Measurements from ENCODE around the gene CELA3B.
A peak's percentile ranks its signal among the peaks of the same experiment; 100 is the strongest.

CELA3B gene

DNA sequence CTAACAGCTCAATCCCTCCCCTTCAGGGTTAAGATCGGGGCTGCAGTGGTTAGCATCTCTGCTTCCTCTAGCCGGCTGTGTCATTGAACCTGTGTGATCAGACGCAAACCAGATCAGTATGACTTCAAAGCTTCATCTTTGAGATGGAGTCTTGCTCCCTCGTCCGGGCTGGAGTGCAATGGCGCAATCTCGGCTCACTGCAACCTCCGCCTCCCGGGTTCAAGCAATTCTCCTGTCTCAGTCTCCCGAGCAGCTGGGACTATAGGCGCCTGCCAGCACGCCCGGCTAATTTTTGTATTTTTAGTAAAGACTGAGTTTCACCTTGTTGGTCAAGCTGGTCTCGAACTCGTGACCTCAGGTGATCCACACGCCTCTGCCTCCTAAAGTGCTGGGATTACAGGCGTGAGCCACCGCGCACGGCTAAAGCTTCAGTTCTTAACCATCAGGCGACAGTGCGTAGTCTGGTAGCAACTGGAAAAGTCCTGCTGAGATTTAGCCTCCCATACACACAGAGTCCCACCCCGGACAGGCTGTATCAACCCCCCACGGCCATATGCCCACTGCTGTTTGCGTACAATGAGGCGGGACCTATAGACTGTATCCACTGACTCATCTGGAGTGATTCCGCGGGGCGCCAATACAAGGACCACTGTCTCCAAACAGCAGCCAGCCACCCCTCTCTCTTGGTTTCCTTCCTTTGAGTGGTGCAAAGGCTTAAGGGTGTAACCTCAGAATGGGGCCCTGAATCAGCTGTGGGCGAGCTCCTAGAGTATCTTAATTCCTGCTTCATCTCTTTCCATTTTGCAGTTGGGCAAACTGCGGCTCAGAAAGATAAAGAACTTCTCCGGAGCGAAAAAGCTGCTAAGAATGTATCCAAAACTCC is 47.9 kb downstream of the CELA3B start (continued):
- TF ChIP-seq, protein P1, sequence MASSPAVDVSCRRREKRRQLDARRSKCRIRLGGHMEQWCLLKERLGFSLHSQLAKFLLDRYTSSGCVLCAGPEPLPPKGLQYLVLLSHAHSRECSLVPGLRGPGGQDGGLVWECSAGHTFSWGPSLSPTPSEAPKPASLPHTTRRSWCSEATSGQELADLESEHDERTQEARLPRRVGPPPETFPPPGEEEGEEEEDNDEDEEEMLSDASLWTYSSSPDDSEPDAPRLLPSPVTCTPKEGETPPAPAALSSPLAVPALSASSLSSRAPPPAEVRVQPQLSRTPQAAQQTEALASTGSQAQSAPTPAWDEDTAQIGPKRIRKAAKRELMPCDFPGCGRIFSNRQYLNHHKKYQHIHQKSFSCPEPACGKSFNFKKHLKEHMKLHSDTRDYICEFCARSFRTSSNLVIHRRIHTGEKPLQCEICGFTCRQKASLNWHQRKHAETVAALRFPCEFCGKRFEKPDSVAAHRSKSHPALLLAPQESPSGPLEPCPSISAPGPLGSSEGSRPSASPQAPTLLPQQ (tag by site-specific recombination; IDR thresholded peaks at IDR 0.05) = no peak
- peak; percentile 62; the same call in 1 of the 2 replicates for TF ChIP-seq SCRT2 (tag by site-specific recombination; IDR thresholded peaks at IDR 0.05)
- TF ChIP-seq, protein P2, sequence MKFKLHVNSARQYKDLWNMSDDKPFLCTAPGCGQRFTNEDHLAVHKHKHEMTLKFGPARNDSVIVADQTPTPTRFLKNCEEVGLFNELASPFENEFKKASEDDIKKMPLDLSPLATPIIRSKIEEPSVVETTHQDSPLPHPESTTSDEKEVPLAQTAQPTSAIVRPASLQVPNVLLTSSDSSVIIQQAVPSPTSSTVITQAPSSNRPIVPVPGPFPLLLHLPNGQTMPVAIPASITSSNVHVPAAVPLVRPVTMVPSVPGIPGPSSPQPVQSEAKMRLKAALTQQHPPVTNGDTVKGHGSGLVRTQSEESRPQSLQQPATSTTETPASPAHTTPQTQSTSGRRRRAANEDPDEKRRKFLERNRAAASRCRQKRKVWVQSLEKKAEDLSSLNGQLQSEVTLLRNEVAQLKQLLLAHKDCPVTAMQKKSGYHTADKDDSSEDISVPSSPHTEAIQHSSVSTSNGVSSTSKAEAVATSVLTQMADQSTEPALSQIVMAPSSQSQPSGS (tag by site-specific recombination; IDR thresholded peaks at IDR 0.05; ENCODE audit: low read depth) = no peak
- TF ChIP-seq ZSCAN30 (tag by site-specific recombination; IDR thresholded peaks at IDR 0.05) = 0 out of 2 replicates have a peak, but pooled peaks have one; percentile 5
- TF ChIP-seq GLIS2 (tag by site-specific recombination; IDR thresholded peaks at IDR 0.05) = peak; percentile 91
- TF ChIP-seq, protein P3, sequence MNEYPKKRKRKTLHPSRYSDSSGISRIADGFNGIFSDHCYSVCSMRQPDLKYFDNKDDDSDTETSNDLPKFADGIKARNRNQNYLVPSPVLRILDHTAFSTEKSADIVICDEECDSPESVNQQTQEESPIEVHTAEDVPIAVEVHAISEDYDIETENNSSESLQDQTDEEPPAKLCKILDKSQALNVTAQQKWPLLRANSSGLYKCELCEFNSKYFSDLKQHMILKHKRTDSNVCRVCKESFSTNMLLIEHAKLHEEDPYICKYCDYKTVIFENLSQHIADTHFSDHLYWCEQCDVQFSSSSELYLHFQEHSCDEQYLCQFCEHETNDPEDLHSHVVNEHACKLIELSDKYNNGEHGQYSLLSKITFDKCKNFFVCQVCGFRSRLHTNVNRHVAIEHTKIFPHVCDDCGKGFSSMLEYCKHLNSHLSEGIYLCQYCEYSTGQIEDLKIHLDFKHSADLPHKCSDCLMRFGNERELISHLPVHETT (tag by site-specific recombination; IDR thresholded peaks at IDR 0.05) = peak; percentile 67
- TF ChIP-seq, protein P4, sequence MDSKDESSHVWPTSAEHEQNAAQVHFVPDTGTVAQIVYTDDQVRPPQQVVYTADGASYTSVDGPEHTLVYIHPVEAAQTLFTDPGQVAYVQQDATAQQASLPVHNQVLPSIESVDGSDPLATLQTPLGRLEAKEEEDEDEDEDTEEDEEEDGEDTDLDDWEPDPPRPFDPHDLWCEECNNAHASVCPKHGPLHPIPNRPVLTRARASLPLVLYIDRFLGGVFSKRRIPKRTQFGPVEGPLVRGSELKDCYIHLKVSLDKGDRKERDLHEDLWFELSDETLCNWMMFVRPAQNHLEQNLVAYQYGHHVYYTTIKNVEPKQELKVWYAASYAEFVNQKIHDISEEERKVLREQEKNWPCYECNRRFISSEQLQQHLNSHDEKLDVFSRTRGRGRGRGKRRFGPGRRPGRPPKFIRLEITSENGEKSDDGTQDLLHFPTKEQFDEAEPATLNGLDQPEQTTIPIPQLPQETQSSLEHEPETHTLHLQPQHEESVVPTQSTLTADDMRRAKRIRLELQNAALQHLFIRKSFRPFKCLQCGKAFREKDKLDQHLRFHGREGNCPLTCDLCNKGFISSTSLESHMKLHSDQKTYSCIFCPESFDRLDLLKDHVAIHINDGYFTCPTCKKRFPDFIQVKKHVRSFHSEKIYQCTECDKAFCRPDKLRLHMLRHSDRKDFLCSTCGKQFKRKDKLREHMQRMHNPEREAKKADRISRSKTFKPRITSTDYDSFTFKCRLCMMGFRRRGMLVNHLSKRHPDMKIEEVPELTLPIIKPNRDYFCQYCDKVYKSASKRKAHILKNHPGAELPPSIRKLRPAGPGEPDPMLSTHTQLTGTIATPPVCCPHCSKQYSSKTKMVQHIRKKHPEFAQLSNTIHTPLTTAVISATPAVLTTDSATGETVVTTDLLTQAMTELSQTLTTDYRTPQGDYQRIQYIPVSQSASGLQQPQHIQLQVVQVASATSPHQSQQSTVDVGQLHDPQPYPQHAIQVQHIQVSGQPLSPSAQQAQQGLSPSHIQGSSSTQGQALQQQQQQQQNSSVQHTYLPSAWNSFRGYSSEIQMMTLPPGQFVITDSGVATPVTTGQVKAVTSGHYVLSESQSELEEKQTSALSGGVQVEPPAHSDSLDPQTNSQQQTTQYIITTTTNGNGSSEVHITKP (tag by site-specific recombination; IDR thresholded peaks at IDR 0.05) = peak; percentile 87
- peak; percentile 83 for TF ChIP-seq ZNF394 (tag by site-specific recombination; IDR thresholded peaks at IDR 0.05; ENCODE audit: borderline replicate concordance)
- TF ChIP-seq ZIC2 (tag by site-specific recombination; IDR thresholded peaks at IDR 0.05) = peak; percentile 86
- TF ChIP-seq, protein P5, sequence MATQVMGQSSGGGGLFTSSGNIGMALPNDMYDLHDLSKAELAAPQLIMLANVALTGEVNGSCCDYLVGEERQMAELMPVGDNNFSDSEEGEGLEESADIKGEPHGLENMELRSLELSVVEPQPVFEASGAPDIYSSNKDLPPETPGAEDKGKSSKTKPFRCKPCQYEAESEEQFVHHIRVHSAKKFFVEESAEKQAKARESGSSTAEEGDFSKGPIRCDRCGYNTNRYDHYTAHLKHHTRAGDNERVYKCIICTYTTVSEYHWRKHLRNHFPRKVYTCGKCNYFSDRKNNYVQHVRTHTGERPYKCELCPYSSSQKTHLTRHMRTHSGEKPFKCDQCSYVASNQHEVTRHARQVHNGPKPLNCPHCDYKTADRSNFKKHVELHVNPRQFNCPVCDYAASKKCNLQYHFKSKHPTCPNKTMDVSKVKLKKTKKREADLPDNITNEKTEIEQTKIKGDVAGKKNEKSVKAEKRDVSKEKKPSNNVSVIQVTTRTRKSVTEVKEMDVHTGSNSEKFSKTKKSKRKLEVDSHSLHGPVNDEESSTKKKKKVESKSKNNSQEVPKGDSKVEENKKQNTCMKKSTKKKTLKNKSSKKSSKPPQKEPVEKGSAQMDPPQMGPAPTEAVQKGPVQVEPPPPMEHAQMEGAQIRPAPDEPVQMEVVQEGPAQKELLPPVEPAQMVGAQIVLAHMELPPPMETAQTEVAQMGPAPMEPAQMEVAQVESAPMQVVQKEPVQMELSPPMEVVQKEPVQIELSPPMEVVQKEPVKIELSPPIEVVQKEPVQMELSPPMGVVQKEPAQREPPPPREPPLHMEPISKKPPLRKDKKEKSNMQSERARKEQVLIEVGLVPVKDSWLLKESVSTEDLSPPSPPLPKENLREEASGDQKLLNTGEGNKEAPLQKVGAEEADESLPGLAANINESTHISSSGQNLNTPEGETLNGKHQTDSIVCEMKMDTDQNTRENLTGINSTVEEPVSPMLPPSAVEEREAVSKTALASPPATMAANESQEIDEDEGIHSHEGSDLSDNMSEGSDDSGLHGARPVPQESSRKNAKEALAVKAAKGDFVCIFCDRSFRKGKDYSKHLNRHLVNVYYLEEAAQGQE (tag by site-specific recombination; IDR thresholded peaks at IDR 0.05) = no peak
- TF ChIP-seq ZBTB20 (tag by site-specific recombination; IDR thresholded peaks at IDR 0.05) = peak; percentile 80
- no peak for TF ChIP-seq ZNF354C (tag by site-specific recombination; IDR thresholded peaks at IDR 0.05; ENCODE audit: borderline replicate concordance, low read depth)
- no peak for TF ChIP-seq ZNF777 (tag by site-specific recombination; IDR thresholded peaks at IDR 0.05; ENCODE audit: borderline replicate concordance)
- peak; percentile 60; the same call in 1 of the 2 replicates for TF ChIP-seq BCL11B (tag by site-specific recombination; IDR thresholded peaks at IDR 0.05; ENCODE audit: low read depth)
- TF ChIP-seq, protein P6, sequence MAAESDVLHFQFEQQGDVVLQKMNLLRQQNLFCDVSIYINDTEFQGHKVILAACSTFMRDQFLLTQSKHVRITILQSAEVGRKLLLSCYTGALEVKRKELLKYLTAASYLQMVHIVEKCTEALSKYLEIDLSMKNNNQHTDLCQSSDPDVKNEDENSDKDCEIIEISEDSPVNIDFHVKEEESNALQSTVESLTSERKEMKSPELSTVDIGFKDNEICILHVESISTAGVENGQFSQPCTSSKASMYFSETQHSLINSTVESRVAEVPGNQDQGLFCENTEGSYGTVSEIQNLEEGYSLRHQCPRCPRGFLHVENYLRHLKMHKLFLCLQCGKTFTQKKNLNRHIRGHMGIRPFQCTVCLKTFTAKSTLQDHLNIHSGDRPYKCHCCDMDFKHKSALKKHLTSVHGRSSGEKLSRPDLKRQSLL (tag by site-specific recombination; IDR thresholded peaks at IDR 0.05) = peak; percentile 43; the same call in 1 of the 2 replicates
- no peak for TF ChIP-seq TCF7L2 (IDR thresholded peaks at IDR 0.05; ENCODE audit: borderline replicate concordance, low read depth, low read length)
- peak; percentile 78; the same call in 1 of the 2 replicates for TF ChIP-seq ZSCAN23 (tag by site-specific recombination; IDR thresholded peaks at IDR 0.05)
- TF ChIP-seq ZNF266 (tag by site-specific recombination; IDR thresholded peaks at IDR 0.05; ENCODE audit: low read depth) = no peak
- TF ChIP-seq, protein P7, sequence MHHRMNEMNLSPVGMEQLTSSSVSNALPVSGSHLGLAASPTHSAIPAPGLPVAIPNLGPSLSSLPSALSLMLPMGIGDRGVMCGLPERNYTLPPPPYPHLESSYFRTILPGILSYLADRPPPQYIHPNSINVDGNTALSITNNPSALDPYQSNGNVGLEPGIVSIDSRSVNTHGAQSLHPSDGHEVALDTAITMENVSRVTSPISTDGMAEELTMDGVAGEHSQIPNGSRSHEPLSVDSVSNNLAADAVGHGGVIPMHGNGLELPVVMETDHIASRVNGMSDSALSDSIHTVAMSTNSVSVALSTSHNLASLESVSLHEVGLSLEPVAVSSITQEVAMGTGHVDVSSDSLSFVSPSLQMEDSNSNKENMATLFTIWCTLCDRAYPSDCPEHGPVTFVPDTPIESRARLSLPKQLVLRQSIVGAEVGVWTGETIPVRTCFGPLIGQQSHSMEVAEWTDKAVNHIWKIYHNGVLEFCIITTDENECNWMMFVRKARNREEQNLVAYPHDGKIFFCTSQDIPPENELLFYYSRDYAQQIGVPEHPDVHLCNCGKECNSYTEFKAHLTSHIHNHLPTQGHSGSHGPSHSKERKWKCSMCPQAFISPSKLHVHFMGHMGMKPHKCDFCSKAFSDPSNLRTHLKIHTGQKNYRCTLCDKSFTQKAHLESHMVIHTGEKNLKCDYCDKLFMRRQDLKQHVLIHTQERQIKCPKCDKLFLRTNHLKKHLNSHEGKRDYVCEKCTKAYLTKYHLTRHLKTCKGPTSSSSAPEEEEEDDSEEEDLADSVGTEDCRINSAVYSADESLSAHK (tag by site-specific recombination; IDR thresholded peaks at IDR 0.05) = no peak

All from HEK293 (cell line).